Mucosa of rectum (tissue), 2 donors: ENCODE data around the gene STK32B.
"Not testable (repeated sequence)": the region's sequence is repeated elsewhere in the genome, so short reads cannot be mapped to it uniquely, and the experiment has no call there.

Experiments used
- H3K27ac ChIP-seq, 2 donors: one replicate each; pipeline ENCODE4 v1.7.0; 2013; ENCODE audit warnings: inconsistent platforms in 2 of 2, low read depth in 2 of 2, low read length in 2 of 2
- H3K27me3 ChIP-seq, 2 donors: one replicate each; pipeline ENCODE4 v1.7.0; 2013; ENCODE audit warnings: low read length in 2 of 2; ENCODE audit not compliant: control insufficient read depth in 2 of 2, insufficient read depth in 2 of 2
- H3K36me3 ChIP-seq, 2 donors: one replicate each; pipeline ENCODE4 v1.7.0; 2013; ENCODE audit warnings: low read length in 2 of 2; ENCODE audit not compliant: control insufficient read depth in 2 of 2, insufficient read depth in 2 of 2
- H3K4me1 ChIP-seq, 2 donors: one replicate each; pipeline ENCODE4 v1.7.0; 2013; ENCODE audit warnings: low read length in 2 of 2, mild to moderate bottlenecking in 1 of 2; ENCODE audit not compliant: control insufficient read depth in 2 of 2, insufficient read depth in 2 of 2
- H3K4me3 ChIP-seq, 2 donors: one replicate each; pipeline ENCODE4 v1.7.0; 2013; ENCODE audit warnings: low read length in 2 of 2
- H3K9ac ChIP-seq, 2 donors: one replicate each; pipeline ENCODE4 v1.7.0; 2013; ENCODE audit warnings: low read length in 2 of 2, low read depth in 1 of 2, mild to moderate bottlenecking in 1 of 2
- H3K9me3 ChIP-seq, 2 donors: one replicate each; pipeline ENCODE4 v1.7.0; 2013; ENCODE audit warnings: low read length in 2 of 2; ENCODE audit not compliant: control insufficient read depth in 2 of 2
- donor health status: healthy.
- donor health status: Normal muscosa, but diverticular disease.

The STK32B gene

GRCh38 chr4:5164221-5164912 is 113.1 kb downstream of the STK32B start:
- Histone ChIP-seq H3K4me1 (no peaks in the 10 kb centered on the region), H3K27me3 (no peaks in the 10 kb centered on the region), H3K9me3 (no peaks in the 10 kb centered on the region), H3K4me3 (no peak overlapping the region), H3K27ac (no peak overlapping the region), H3K9ac (no peak overlapping the region), H3K36me3 (no peaks in the 10 kb centered on the region)

DNA sequence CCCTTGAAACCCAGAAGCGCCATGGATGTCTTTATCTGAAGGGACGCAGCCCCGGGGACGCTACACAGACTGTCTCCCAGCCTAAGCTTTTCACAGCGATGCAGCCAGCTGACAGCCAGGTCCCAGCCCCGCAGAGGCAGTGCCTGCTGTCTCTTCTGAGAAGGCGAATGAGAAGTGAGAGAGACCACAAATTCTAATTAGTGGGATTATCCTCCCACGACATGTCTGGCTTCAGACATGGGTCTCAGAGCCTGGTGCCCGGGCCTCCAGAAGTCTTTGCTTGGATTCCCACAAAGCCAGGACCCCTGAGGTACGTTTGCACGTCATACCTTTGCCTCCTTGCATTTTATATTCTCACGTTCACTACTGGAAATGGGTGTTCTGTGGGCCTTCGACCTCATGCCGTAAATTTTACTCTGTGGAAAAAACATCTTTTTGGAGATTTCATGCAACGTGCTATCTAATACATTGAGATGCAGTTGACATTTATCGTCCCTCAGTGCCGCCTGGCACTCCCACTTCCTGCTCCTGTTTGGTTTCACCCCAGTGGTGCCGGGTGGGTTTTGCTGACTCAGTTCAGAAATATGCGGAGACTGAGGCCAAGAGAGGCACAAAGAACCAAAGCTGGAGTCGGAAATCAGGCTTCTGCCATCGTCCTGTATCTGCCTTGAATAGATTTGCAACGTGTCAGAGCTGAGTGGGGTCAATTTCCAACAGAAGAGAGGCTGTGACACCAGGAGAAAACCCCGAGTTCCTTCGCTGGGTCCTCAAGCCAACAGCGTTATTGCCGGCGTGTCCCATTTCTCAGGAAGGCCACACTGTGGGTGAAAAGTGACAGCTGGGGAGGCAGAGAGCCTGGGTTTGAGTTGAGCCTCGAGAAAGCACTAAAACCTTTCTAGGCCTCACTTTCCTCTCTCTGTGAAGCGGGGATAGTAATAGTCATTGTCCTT is 114.4 kb downstream of the STK32B start:
- Histone ChIP-seq H3K9me3 (no peaks in the 10 kb centered on the region), H3K27me3 (no peaks in the 10 kb centered on the region), H3K36me3 (no peaks in the 10 kb centered on the region), H3K9ac (no peak overlapping the region), H3K4me3 (no peak overlapping the region), H3K27ac (no peak overlapping the region), H3K4me1 (no peaks in the 10 kb centered on the region)

DNA sequence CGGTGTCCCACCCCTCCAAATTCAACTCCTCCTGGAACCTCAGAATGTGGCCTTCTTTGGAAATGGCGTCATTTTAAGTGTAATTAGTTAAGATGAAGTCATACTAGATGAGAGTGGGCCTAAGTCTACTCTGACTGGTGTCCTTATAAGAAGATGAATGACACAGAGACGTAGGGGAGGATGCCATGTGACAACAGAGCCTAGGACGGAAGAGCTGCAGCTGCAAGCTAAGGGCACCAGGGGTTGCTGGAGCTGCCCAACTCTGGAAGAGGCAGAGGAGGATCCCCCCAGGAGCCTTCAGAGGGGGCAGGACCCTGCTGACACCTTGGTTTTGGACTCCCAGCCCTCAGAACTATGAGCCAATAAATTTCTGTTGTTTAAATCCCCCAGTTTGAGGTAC is 115.1 kb downstream of the STK32B start:
- Histone ChIP-seq H3K9ac (no peak overlapping the region), H3K27me3 (no peaks in the 10 kb centered on the region), H3K4me1 (no peaks in the 10 kb centered on the region), H3K27ac (no peak overlapping the region), H3K4me3 (no peak overlapping the region), H3K9me3 (no peaks in the 10 kb centered on the region), H3K36me3 (no peaks in the 10 kb centered on the region)

DNA sequence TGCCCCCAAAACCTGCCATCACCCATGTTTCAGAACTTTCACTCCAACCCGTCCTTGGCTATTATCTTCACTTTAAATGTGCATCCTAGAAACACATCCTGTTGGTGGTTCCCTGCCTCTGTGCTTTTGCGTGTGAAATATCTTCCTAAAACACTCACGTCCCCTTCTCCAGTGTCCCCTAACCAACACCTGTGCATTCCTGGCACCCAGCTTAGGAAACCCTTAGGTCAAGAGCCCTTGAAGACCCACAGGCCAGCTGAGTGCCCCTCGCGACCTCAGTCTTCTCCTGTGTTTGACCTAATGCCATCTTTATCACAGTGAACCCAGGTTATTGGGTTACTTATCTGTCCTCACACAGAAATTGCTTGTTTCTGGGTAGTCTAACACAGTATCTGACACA is 117.6 kb downstream of the STK32B start:
- Histone ChIP-seq H3K9ac (no peak overlapping the region), H3K4me1 (no peaks in the 10 kb centered on the region), H3K4me3 (no peak overlapping the region), H3K27me3 (no peaks in the 10 kb centered on the region), H3K27ac (no peak overlapping the region), H3K9me3 (no peaks in the 10 kb centered on the region), H3K36me3 (no peaks in the 10 kb centered on the region)

DNA sequence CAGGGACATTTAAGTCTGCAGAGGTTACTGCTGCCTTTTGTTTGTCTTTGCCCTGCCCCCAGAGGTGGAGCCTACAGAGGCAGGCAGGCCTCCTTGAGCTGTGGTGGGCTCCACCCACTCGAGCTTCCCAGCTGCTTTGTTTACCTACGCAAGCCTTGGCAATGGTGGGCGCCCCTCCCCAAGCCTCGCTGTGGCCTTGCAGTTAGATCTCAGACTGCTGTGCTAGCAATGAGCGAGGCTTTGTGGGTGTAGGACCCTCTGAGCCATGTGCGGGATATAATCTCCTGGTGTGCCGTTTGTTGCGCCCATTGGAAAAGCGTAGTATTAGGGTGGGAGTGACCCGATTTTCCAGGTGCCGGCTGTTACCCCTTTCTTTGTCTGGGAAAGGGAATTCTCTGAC is 124.6 kb downstream of the STK32B start:
- H3K4me3 ChIP-seq, H3K27ac ChIP-seq, H3K27me3 ChIP-seq, H3K9ac ChIP-seq, H3K36me3 ChIP-seq, H3K4me1 ChIP-seq, H3K9me3 ChIP-seq: not testable (repeated sequence)

- no peaks in the 10 kb centered on the region for H3K36me3 ChIP-seq
- no peak overlapping the region for H3K4me3 ChIP-seq
- no peaks in the 10 kb centered on the region for H3K27me3 ChIP-seq
- no peaks in the 10 kb centered on the region for H3K4me1 ChIP-seq
- H3K27ac ChIP-seq, result no peak overlapping the region
- no peak overlapping the region for H3K9ac ChIP-seq
- H3K9me3 ChIP-seq, result no peaks in the 10 kb centered on the region
Observed at GRCh38 chr4:5184606-5185005, 133.3 kb downstream of the STK32B start.

DNA sequence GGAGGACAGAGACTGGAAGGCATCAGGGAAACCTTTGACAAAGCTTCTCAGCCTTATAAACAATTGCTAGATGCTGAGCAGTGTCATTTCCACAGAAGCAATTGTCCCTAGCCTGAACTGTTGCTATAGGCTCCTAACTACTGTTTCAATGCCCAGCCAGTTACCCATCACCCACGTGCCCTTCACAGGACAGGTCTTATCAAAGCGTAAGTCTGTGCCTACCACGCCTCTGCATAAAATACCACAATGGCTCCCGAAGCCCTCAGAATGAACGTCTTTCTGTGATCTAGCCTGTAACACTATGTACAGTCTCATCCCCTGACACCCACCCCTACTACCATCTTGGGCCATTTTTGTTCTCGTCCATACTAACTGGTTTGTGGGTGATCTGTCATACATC is 134.3 kb downstream of the STK32B start:
- Histone ChIP-seq H3K36me3 (no peaks in the 10 kb centered on the region), H3K27me3 (no peaks in the 10 kb centered on the region), H3K9ac (no peak overlapping the region), H3K27ac (no peak overlapping the region), H3K9me3 (no peaks in the 10 kb centered on the region), H3K4me1 (no peaks in the 10 kb centered on the region), H3K4me3 (no peak overlapping the region)

GRCh38 chr4:5186271-5187064 is 135.2 kb downstream of the STK32B start:
- no peaks in the 10 kb centered on the region for H3K27me3 ChIP-seq
- no peaks in the 10 kb centered on the region for H3K9me3 ChIP-seq
- H3K36me3 ChIP-seq, result no peaks in the 10 kb centered on the region
- no peak overlapping the region for H3K27ac ChIP-seq
- H3K4me1 ChIP-seq, result no peaks in the 10 kb centered on the region
- H3K9ac ChIP-seq, result no peak overlapping the region
- H3K4me3 ChIP-seq, result no peak overlapping the region

GRCh38 chr4:5188130-5188529 is 136.8 kb downstream of the STK32B start:
- Histone ChIP-seq H3K27ac (no peak overlapping the region), H3K4me3 (no peak overlapping the region), H3K9me3 (no peaks in the 10 kb centered on the region), H3K4me1 (no peaks in the 10 kb centered on the region), H3K36me3 (no peaks in the 10 kb centered on the region), H3K27me3 (no peaks in the 10 kb centered on the region), H3K9ac (no peak overlapping the region)

- H3K4me1 ChIP-seq, result no peaks in the 10 kb centered on the region
- no peaks in the 10 kb centered on the region for H3K9me3 ChIP-seq
- H3K36me3 ChIP-seq, result no peaks in the 10 kb centered on the region
- H3K27ac ChIP-seq, result no peak overlapping the region
- no peak overlapping the region for H3K4me3 ChIP-seq
- no peaks in the 10 kb centered on the region for H3K27me3 ChIP-seq
- no peak overlapping the region for H3K9ac ChIP-seq
Observed at GRCh38 chr4:5191831-5192230, 140.6 kb downstream of the STK32B start.
